Karpas-422 (cell line): ENCODE measurements around the gene ODR4. TPM values are rescaled to one million over a fixed set of nuclear protein-coding genes. Genes with fewer than 3 reads are reported as not detected.

Experiments used
- total RNA-seq: library from RNA; depleted of rRNA; stranded (reverse); fragments of >200 nt; shearing (Covaris generic); gene quantifications from 2 replicates; pipeline ENCODE4 v1.2.3, GENCODE V29; 2014; ENCODE audit warnings: low replicate concordance; rRNA removed

The ODR4 gene
- total RNA-seq, 1 experiment from 2014 or later: 12.9 TPM

Other genes with a start within 250 kb of the ODR4 start
- not detected in 2 replicates for gene PRG4, start 79.6 kb upstream of the ODR4 start, total RNA-seq
- gene TPR, start 585 bp upstream of the ODR4 start, total RNA-seq: 80.8 and 86.1 TPM in 2 replicates
- gene PDC, start 85.3 kb downstream of the ODR4 start, total RNA-seq: not detected in 2 replicates